Mesenchymal stem cell (in vitro differentiated cells and primary cell): ENCODE measurements around the gene MYH11.

Experiments
- DNase-seq: peaks from one replicate; pipeline ENCODE4 v3.0.0-alpha.2; 2013
- H2AFZ ChIP-seq: one replicate; pipeline ENCODE4 v1.6.1; 2013; ENCODE audit warnings: low read depth, mild to moderate bottlenecking, control low read depth, inconsistent platforms, low read length, moderate library complexity
- H2AK5ac ChIP-seq: 2 replicates; pipeline ENCODE4 v1.6.1; 2013; ENCODE audit warnings: low read length, moderate library complexity, mild to moderate bottlenecking, inconsistent platforms; ENCODE audit not compliant: severe bottlenecking
- H2BK120ac ChIP-seq: one replicate; pipeline ENCODE4 v1.6.1; 2013; ENCODE audit warnings: low read depth, mild to moderate bottlenecking, inconsistent platforms, low read length, moderate library complexity
- H2BK12ac ChIP-seq, 2 experiments: one replicate each; pipeline ENCODE4 v1.6.1; 2013; ENCODE audit warnings: inconsistent platforms in 2 of 2, low read length in 2 of 2, mild to moderate bottlenecking in 2 of 2, moderate library complexity in 2 of 2, control low read depth in 1 of 2
- H2BK15ac ChIP-seq: one replicate; pipeline ENCODE4 v1.6.1; 2013; ENCODE audit warnings: mild to moderate bottlenecking, low read depth, inconsistent platforms; ENCODE audit not compliant: poor library complexity, severe bottlenecking
- H2BK5ac ChIP-seq: 2 replicates; pipeline ENCODE4 v1.6.1; 2013; ENCODE audit warnings: low read depth, mild to moderate bottlenecking, low read length, control low read depth, inconsistent platforms; ENCODE audit not compliant: poor library complexity, severe bottlenecking
- H3K14ac ChIP-seq, 2 experiments: one replicate each; pipeline ENCODE4 v1.6.1; 2013; ENCODE audit warnings: inconsistent platforms in 2 of 2, low read length in 2 of 2, control low read depth in 1 of 2, mild to moderate bottlenecking in 1 of 2, moderate library complexity in 1 of 2
- H3K18ac ChIP-seq, 2 experiments: one replicate each; pipeline ENCODE4 v1.6.1; 2013; ENCODE audit warnings: inconsistent platforms in 2 of 2, low read length in 2 of 2, control low read depth in 1 of 2, low read depth in 1 of 2, mild to moderate bottlenecking in 1 of 2
- H3K23ac ChIP-seq, 2 experiments: one replicate each; pipeline ENCODE4 v1.6.1; 2013; ENCODE audit warnings: inconsistent platforms in 2 of 2, low read length in 2 of 2, mild to moderate bottlenecking in 2 of 2, moderate library complexity in 2 of 2, control low read depth in 1 of 2
- H3K27ac ChIP-seq: 2 replicates; pipeline ENCODE4 v1.5.1; 2013; ENCODE audit warnings: mild to moderate bottlenecking, moderate library complexity, low read length, control low read depth, inconsistent platforms; ENCODE audit not compliant: poor library complexity, severe bottlenecking
- H3K27me3 ChIP-seq, 2 experiments: 2 replicates each; pipeline versions ENCODE4 v1.6.1 to v1.7.0; 2013; ENCODE audit warnings: low read length in 2 of 2, mild to moderate bottlenecking in 2 of 2, moderate library complexity in 2 of 2, control low read depth in 1 of 2, inconsistent platforms in 1 of 2; ENCODE audit not compliant: control insufficient read depth in 1 of 2, insufficient read depth in 1 of 2
- H3K36me3 ChIP-seq, 2 experiments: 2 replicates each; pipeline versions ENCODE4 v1.6.1 to v1.7.0; 2013; ENCODE audit warnings: low read length in 2 of 2, control low read depth in 1 of 2, inconsistent platforms in 1 of 2, low read depth in 1 of 2, mild to moderate bottlenecking in 1 of 2; ENCODE audit not compliant: insufficient read depth in 2 of 2, control insufficient read depth in 1 of 2
- H3K4ac ChIP-seq, 2 experiments: one replicate each; pipeline ENCODE4 v1.6.1; 2013; ENCODE audit warnings: inconsistent platforms in 2 of 2, low read length in 2 of 2, mild to moderate bottlenecking in 2 of 2, moderate library complexity in 2 of 2, control low read depth in 1 of 2, low read depth in 1 of 2
- H3K4me1 ChIP-seq: 2 replicates; pipeline ENCODE4 v1.6.1; 2013; ENCODE audit warnings: low read depth, low read length, control low read depth; ENCODE audit not compliant: control insufficient read depth, insufficient read depth
- H3K4me2 ChIP-seq: 2 replicates; pipeline ENCODE4 v1.6.1; 2013; ENCODE audit warnings: low read length, mild to moderate bottlenecking, inconsistent platforms; ENCODE audit not compliant: poor library complexity, severe bottlenecking
- H3K4me3 ChIP-seq, 2 experiments: 2 replicates each; pipeline versions ENCODE4 v1.5.1 to v1.7.0; 2013; ENCODE audit warnings: low read length in 2 of 2, mild to moderate bottlenecking in 2 of 2, control low read depth in 1 of 2, low read depth in 1 of 2; ENCODE audit not compliant: insufficient read depth in 1 of 2
- H3K79me1 ChIP-seq: replicated peaks from 2 replicates; pipeline ENCODE4 v1.6.1; 2013; ENCODE audit warnings: mild to moderate bottlenecking, control low read depth, low read length, inconsistent platforms; ENCODE audit not compliant: poor library complexity, severe bottlenecking
- H3K9ac ChIP-seq: 2 replicates; pipeline ENCODE4 v1.7.0; 2013; ENCODE audit warnings: mild to moderate bottlenecking, low read length, moderate library complexity
- H3K9me3 ChIP-seq: 2 replicates; pipeline ENCODE4 v1.7.0; 2013; ENCODE audit warnings: mild to moderate bottlenecking, low read length; ENCODE audit not compliant: control insufficient read depth
- H4K8ac ChIP-seq: one replicate; pipeline ENCODE4 v1.6.1; 2013; ENCODE audit warnings: inconsistent platforms, mild to moderate bottlenecking, low read length, moderate library complexity
- H4K91ac ChIP-seq: one replicate; pipeline ENCODE4 v1.6.1; 2013; ENCODE audit warnings: mild to moderate bottlenecking, low read length, inconsistent platforms
- WGBS: methylation state at CpG from one replicate; pipeline ENCODE4 v1.1.7; 2013; ENCODE audit warnings: mixed read lengths; 5-methylcytosine and 5-hydroxymethylcytosine counted together

Gene MYH11

DNA sequence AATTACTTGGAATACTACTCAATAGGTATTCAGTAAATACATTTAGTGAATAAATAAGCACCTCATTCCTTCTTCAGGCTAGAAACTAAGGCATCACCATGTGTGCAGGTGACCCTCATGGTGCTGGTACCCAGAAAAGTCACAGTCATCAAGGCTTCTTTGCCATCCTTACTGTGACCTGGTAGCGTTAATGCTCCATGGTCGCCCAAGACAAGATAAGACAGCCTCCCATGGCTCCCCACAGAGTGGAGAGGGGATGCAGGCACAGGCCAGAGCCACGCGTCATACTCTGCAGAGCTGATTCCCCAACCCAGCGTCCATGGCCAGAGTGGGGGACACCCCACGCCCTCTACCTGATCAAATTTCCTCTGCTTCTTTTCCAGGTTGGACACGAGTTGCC lies 133.0 kb downstream of the MYH11 start:
- no peak overlapping the region for H3K14ac ChIP-seq
- no peak overlapping the region for H3K4me3 ChIP-seq
- H3K27ac ChIP-seq = no peak overlapping the region
- 87% methylated on average over 7 of the region's 7 CpGs for WGBS
- H3K18ac ChIP-seq = no peak overlapping the region
- no peak overlapping the region for H4K91ac ChIP-seq
- H2BK5ac ChIP-seq = no peak overlapping the region
- no peaks in the 10 kb centered on the region for H3K27me3 ChIP-seq
- no peak overlapping the region for H2AFZ ChIP-seq
- H2AK5ac ChIP-seq = no peak overlapping the region
- no peak overlapping the region for H3K23ac ChIP-seq
- no peaks in the 10 kb centered on the region for H3K79me1 ChIP-seq
- no peak overlapping the region for H4K8ac ChIP-seq
- H3K9me3 ChIP-seq = no peaks in the 10 kb centered on the region
- peaks cover 2% of the 10 kb centered on the region for H3K4me1 ChIP-seq
- no peak overlapping the region for H3K9ac ChIP-seq
- H3K4ac ChIP-seq = no peak overlapping the region
- H2BK120ac ChIP-seq = no peak overlapping the region
- H3K4me2 ChIP-seq = no peak overlapping the region
- no peak overlapping the region for H2BK12ac ChIP-seq
- H2BK15ac ChIP-seq = no peak overlapping the region
- DNase-seq = no peak
- H3K36me3 ChIP-seq = peaks cover 22 to 23% of the 10 kb centered on the region in 2 experiments

DNA sequence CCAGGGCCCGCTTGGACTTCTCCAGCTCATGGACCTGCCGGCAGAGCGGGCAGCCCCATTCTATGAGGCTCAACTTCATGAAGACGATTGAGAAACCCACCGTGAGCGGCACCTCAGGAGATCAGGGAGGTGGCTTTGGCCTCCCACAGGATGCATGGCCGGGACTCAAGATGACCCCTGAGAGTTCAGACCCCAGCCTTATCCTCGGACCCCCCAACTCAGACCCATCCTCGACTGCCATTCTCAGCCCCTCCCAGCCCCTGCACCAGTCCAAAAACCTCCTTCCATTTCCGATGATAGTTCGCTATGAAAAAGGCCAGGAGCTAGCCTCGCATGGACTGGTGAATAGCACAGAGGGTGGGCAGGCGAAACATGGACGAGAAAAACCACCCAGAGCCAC lies 135.8 kb downstream of the MYH11 start:
- Histone ChIP-seq H2BK120ac (no peak overlapping the region), H3K14ac (no peak overlapping the region), H3K4me2 (no peak overlapping the region), H3K36me3 (peaks cover 27 to 33% of the 10 kb centered on the region in 2 experiments), H2AK5ac (no peak overlapping the region), H3K27me3 (no peaks in the 10 kb centered on the region), H3K27ac (no peak overlapping the region), H2BK12ac (no peak overlapping the region), H3K79me1 (no peaks in the 10 kb centered on the region), H3K4ac (no peak overlapping the region), H2BK15ac (no peak overlapping the region), H3K4me1 (no peaks in the 10 kb centered on the region), H3K9me3 (no peaks in the 10 kb centered on the region), H3K18ac (no peak overlapping the region), H3K23ac (no peak overlapping the region), H2BK5ac (no peak overlapping the region), H3K9ac (no peak overlapping the region), H4K8ac (no peak overlapping the region), H2AFZ (no peak overlapping the region), H4K91ac (no peak overlapping the region), H3K4me3 (no peak overlapping the region)
- DNase-seq = no peak
- 96% methylated on average over 14 of the region's 14 CpGs for WGBS

DNA sequence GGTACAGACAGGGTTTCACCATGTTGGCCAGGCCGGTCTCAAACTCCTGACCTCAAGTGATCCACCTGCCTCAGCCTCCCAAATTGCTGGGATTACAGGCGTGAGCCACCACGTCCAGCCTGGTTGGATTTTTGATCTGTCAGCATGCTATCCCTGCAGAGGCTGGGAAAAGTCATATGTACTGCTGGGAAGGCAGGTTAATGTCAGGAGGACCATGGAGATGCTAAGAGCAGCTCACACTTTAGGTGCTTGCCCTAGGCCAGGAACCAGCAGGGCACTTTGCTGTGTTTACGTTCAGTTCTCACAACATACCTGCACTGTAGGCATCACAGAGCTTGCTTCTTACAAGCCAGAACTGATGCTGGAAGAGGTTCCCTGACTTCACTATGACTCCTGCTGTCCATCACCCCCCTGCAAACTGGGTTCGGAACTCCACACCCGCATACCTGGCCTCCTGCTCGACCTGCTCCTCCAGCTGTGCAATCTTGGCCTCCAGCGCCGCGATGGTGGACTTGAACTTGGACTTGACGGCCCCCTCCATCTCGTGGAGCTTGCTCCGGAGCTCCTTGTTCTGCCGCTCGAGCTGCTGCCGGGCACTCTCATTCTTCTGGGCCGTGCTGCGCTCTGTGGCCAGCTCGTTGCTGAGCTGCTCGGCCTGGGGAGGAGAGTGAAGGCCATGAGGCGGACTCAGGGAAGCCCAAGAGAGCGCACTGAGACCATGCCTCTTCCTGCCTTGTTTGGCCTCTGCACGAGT lies 140.0 kb downstream of the MYH11 start:
- Histone ChIP-seq H3K79me1 (peaks cover 9% of the 10 kb centered on the region), H3K9ac (no peak overlapping the region), H2BK12ac (no peak overlapping the region), H3K36me3 (peaks cover 8 to 31% of the 10 kb centered on the region in 2 experiments), H4K8ac (no peak overlapping the region), H3K4me2 (no peak overlapping the region), H3K27me3 (no peaks in the 10 kb centered on the region), H2BK5ac (no peak overlapping the region), H3K14ac (no peak overlapping the region), H3K27ac (no peak overlapping the region), H3K18ac (no peak overlapping the region), H2AK5ac (no peak overlapping the region), H2BK15ac (no peak overlapping the region), H3K4ac (no peak overlapping the region), H2AFZ (no peak overlapping the region), H2BK120ac (no peak overlapping the region), H3K4me1 (no peaks in the 10 kb centered on the region), H3K4me3 (no peak overlapping the region), H4K91ac (no peak overlapping the region), H3K23ac (no peak overlapping the region), H3K9me3 (no peaks in the 10 kb centered on the region)
- WGBS = 96% methylated on average over 23 of the region's 23 CpGs
- no peak for DNase-seq

DNA sequence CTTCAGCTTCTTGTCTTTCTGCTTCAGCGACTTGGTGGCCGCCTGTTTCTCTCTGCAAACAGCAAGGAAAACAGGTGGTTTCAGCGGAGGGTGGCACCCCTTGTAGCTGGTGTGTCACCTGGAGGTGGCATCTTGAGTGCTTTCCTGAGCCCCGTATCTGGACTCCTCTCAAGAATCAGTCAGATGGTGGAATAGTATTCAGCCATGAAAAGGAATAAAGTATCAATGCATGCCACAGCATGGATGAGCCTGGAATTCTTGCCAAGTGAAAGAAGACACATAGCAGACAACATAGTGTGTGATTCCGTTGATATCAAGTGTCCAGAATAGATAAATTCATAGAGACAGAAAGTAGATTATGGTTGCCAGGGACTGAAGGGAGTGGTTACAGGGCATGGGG lies 141.6 kb downstream of the MYH11 start:
- Histone ChIP-seq H3K23ac (no peak overlapping the region), H3K9ac (no peak overlapping the region), H2BK15ac (no peak overlapping the region), H3K4me2 (no peak overlapping the region), H3K18ac (no peak overlapping the region), H2BK120ac (no peak overlapping the region), H2AFZ (no peak overlapping the region), H4K91ac (no peak overlapping the region), H3K4ac (no peak overlapping the region), H3K14ac (no peak overlapping the region), H3K79me1 (peaks cover 12% of the 10 kb centered on the region), H3K27me3 (no peaks in the 10 kb centered on the region), H2BK12ac (no peak overlapping the region), H4K8ac (no peak overlapping the region), H2AK5ac (no peak overlapping the region), H3K27ac (no peak overlapping the region), H3K36me3 (peaks cover 8 to 25% of the 10 kb centered on the region in 2 experiments), H3K9me3 (no peaks in the 10 kb centered on the region), H3K4me1 (no peaks in the 10 kb centered on the region), H2BK5ac (no peak overlapping the region), H3K4me3 (no peak overlapping the region)
- 97% methylated on average over 5 of the region's 5 CpGs for WGBS
- no peak for DNase-seq
